Coronary artery (tissue), 2 donors: ENCODE measurements around the gene L3MBTL2.

Experiments used
- DNase-seq: peaks from one replicate; pipeline ENCODE4 v3.0.0-alpha.2; 2017; ENCODE audit warnings: low spot score
- H3K27ac ChIP-seq, 2 donors: fragments of 200-600 bp; sonication (generic); one replicate each; pipeline ENCODE4 v1.5.1; 2016 to 2019
- H3K4me3 ChIP-seq: fragments of 200-600 bp; sonication (generic); 2 replicates; pipeline ENCODE4 v1.5.1; 2016; ENCODE audit warnings: mild to moderate bottlenecking, moderate library complexity
- TF ChIP-seq, protein P1 (sequence below): fragments of 200-600 bp; sonication (generic); IDR thresholded peaks from one replicate; pipeline ENCODE4 v1.5.1; 2019; ENCODE audit warnings: antibody characterized with exemption

L3MBTL2 gene

DNA sequence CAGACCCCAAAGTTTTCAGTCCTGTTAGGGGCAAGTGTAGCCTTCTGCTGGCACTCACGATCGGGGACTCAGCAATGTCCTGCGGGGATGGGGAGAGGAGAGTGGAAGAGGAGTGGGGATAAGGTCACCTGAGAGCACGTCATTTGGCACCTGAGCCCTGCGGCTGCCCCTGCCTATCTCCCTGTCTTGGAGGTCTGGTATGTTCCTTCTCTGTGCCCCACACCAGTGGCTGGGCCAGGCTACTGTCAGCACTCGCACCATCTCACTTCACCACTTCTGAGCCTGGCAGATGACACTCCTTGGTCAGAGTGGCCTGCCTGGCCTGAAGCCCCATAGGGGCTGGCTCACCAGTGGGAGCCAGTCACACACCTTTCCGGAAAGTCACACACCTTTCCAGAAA is 55.8 kb downstream of the L3MBTL2 start:
- Histone ChIP-seq H3K4me3 (no peak overlapping the region), H3K27ac (no peak overlapping the region)
- DNase-seq: no peak
- TF ChIP-seq, protein P1, sequence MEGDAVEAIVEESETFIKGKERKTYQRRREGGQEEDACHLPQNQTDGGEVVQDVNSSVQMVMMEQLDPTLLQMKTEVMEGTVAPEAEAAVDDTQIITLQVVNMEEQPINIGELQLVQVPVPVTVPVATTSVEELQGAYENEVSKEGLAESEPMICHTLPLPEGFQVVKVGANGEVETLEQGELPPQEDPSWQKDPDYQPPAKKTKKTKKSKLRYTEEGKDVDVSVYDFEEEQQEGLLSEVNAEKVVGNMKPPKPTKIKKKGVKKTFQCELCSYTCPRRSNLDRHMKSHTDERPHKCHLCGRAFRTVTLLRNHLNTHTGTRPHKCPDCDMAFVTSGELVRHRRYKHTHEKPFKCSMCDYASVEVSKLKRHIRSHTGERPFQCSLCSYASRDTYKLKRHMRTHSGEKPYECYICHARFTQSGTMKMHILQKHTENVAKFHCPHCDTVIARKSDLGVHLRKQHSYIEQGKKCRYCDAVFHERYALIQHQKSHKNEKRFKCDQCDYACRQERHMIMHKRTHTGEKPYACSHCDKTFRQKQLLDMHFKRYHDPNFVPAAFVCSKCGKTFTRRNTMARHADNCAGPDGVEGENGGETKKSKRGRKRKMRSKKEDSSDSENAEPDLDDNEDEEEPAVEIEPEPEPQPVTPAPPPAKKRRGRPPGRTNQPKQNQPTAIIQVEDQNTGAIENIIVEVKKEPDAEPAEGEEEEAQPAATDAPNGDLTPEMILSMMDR: no peak

DNA sequence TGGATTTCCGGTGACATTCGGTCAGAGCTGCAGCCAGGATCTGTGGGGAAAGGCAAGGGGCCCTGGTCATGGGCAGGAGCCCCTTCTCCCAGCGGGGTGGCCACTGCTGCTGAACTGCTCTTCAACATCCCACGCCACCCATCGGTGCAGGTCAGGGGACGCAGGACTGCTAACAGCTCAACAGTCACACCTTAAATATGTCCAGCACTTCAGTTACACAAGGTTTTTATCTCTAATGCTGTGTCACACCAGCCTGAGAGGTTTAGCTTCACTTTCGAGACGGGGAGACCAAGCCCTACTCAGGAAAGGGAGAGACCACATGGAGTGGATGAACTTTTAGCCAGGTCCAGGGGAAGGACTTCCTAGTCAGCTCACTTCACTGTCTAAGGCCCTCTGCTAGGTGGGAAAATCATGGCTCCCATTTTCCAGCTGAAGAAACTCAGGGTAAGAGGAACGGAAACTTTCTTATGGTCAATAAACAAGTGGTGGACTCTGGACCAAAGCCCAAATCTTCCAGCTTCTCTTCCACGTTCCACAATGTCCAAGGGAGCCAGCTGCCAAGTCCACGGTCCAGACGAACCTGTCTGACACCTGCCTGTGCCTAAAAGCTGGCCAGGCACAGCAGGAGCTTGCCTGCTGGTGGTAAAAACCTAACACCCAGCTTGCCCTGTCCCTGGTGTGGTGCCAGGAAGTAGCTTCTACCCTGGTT is 56.6 kb downstream of the L3MBTL2 start:
- no peak overlapping the region for H3K4me3 ChIP-seq
- no peak overlapping the region for H3K27ac ChIP-seq
- TF ChIP-seq, protein P1: no peak
- no peak for DNase-seq

DNA sequence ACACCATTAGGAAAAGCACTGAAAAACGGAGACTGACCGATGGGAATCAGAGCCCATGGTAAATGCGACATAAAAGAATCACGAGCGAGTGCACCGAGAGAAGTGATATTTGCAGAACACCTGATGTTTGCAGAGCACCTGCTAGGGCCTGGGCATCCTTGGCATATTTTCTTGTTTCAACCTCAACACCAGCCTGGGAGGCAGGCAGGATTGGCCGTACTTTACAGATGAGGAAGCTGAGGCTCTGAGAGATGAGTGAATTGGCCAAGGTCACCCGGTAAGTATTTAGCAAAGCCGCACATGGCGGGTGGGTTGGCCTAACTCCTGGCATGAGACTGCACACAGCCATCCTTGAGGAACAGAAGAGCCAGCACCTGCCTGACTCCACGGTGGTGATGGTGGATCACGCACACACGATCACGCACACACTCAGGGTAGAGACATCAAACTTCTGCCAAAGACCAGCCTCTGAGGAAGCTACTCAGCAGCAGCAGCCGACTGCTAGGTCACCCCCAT is 57.2 kb downstream of the L3MBTL2 start:
- TF ChIP-seq, protein P1: no peak
- no peak overlapping the region for H3K27ac ChIP-seq

DNA sequence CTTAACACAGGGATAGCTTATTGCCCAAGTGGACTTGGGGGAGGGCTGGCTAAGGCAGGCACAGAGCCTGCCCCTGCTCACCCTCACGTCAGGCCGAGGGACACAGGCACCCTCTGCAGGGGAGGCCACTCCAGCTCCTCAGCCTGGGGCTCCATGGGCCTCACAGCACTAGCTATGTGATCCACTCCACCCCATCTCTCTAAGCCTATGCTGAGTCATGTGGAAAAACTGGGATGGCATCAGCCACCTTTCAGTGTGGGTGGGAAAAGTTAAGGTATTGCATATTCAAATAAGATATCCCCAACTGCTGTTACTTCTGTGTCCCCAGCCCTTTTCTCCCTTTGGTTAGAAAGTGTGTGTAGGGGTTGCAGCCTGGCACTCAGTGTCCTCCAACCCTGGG is 58.6 kb downstream of the L3MBTL2 start:
- no peak for DNase-seq
- H3K27ac ChIP-seq: no peak overlapping the region
- no peak overlapping the region for H3K4me3 ChIP-seq

More for the DNA sequence above, 57.2 kb downstream of the L3MBTL2 start:
- no peak overlapping the region for H3K4me3 ChIP-seq
- DNase-seq: no peak

DNA sequence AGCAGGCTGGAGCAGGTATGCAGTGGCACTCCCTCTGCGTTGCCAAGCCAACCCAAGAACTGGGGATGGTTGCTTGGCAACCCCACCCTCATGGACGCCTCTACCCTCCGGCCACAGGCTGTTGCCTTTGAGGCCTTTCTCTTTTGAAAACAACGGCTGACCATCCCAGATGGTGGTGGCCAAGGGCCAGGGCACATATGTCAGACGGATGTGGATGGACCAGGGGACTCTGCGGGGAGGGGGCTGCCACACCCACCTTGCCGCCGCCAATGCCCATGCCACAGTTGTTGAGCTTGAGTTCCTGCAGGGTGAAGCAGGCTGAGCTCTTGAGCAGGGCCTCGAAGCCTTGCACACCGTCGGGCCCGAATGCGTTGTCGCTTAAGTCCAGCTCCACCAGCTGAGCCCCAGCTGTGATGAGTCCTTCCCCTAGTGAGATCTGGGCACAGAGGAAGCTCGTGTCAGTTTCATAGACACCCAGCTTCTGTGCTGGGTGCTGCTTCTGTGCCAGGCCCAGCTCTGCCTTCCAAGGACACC is 59.4 kb downstream of the L3MBTL2 start:
- no peak overlapping the region for H3K27ac ChIP-seq
- TF ChIP-seq, protein P1: no peak
- no peak overlapping the region for H3K4me3 ChIP-seq
- DNase-seq: no peak

More for the DNA sequence above, 58.6 kb downstream of the L3MBTL2 start:
- TF ChIP-seq, protein P1: no peak

DNA sequence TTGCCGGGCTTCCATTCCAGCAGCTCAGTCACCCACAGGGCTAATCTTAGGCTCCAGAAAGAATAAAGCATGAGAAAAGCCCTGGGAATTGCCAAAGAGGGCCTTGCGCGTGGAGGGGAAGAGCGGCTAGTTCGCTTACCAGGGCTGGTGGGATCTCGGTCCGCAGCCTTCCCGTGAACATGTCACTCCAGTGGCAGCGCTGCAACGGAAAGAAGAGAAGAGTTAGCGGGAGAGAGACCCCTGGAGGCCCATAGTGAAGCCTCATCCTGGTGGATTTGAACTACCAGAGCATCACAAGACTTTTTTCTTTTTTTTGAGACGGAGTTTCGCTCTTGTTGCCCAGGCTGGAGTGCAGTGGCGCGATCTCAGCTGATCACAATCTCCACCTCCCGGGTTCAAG is 62.8 kb downstream of the L3MBTL2 start:
- no peak overlapping the region for H3K4me3 ChIP-seq
- no peak overlapping the region for H3K27ac ChIP-seq
- no peak for DNase-seq
- TF ChIP-seq, protein P1: no peak

DNA sequence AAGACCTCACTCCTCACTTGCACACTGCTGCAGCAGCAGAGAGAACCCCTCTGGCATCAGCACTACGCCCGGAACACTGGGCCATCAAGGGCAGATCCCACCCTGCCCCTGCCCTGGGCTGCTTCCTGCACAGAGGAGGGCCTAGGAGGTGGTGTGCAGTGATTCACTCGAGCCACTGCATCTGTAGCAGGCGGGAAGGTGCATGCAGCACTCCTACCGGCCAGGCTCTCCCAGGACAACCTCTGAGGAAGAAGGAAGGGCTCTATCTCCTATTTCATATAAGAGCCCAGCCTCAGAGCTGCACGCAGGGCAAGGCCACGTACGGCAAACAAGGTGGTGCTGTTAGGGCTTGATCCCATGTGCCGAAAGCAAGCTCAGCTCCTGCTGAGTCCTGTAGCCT is 66.7 kb downstream of the L3MBTL2 start:
- H3K27ac ChIP-seq: no peak overlapping the region
- no peak for DNase-seq
- H3K4me3 ChIP-seq: no peak overlapping the region
- TF ChIP-seq, protein P1: no peak
